Neural cell (in vitro differentiated cells): ENCODE results near the gene PKHD1. TPM values are rescaled to one million over a fixed set of nuclear protein-coding genes. Genes with fewer than 3 reads are reported as not detected.

Source experiments
- H2AFZ ChIP-seq: fragments of 200-600, 300-800 bp; sonication (generic), shearing (Covaris generic); 2 replicates; pipeline ENCODE4 v1.6.0; 2014; ENCODE audit warnings: low read depth, mild to moderate bottlenecking, antibody characterized with exemption, low read length, moderate library complexity
- H3F3A ChIP-seq: fragments of 200-600 bp; shearing (Covaris generic); 2 replicates; pipeline ENCODE4 v1.6.1; 2016; ENCODE audit warnings: mild to moderate bottlenecking, moderate library complexity, mixed read lengths, antibody characterized with exemption, low read length; ENCODE audit not compliant: insufficient read depth, poor library complexity, severe bottlenecking
- H3K27ac ChIP-seq: fragments of 200-600, 300-800 bp; sonication (generic), shearing (Covaris generic); 2 replicates; pipeline ENCODE4 v1.5.1; 2014; ENCODE audit warnings: mild to moderate bottlenecking, low read length, moderate library complexity
- H3K27me3 ChIP-seq: fragments of 300-800, 200-600 bp; sonication (generic), shearing (Covaris generic); 2 replicates; pipeline ENCODE4 v1.6.0; 2014; ENCODE audit warnings: mild to moderate bottlenecking, low read depth, low read length, moderate library complexity; ENCODE audit not compliant: insufficient read depth
- H3K36me3 ChIP-seq: fragments of 300-800, 200-600 bp; sonication (generic), shearing (Covaris generic); 2 replicates; pipeline ENCODE4 v1.5.1; 2014; ENCODE audit warnings: mild to moderate bottlenecking, antibody characterized with exemption, low read length, moderate library complexity; ENCODE audit not compliant: insufficient read depth
- H3K4me2 ChIP-seq: fragments of 300-800, 200-600 bp; sonication (generic), shearing (Covaris generic); 2 replicates; pipeline ENCODE4 v1.6.0; 2014; ENCODE audit warnings: mild to moderate bottlenecking, low read length
- H3K4me3 ChIP-seq: fragments of 300-800, 200-600 bp; sonication (generic), shearing (Covaris generic); 2 replicates; pipeline ENCODE4 v1.5.1; 2014; ENCODE audit warnings: mild to moderate bottlenecking, low read length, moderate library complexity
- H3K79me2 ChIP-seq: fragments of 200-600 bp; shearing (Covaris generic); replicated peaks from 2 replicates; pipeline ENCODE4 v1.6.0; 2014; ENCODE audit warnings: mild to moderate bottlenecking, low read length, moderate library complexity; ENCODE audit not compliant: insufficient read depth
- H3K9ac ChIP-seq: fragments of 300-800, 200-600 bp; sonication (generic), shearing (Covaris generic); 2 replicates; pipeline ENCODE4 v1.6.1; 2016; ENCODE audit warnings: mild to moderate bottlenecking, low read length, mixed read lengths
- H3K9me2 ChIP-seq: fragments of 200-600 bp; shearing (Covaris generic); 2 replicates; pipeline ENCODE4 v1.6.1; 2016; ENCODE audit warnings: mild to moderate bottlenecking, low read length, mixed read lengths; ENCODE audit not compliant: insufficient read depth
- H3K9me3 ChIP-seq: fragments of 200-600, 300-800 bp; sonication (generic), shearing (Covaris generic); 2 replicates; pipeline ENCODE4 v1.6.1; 2016; ENCODE audit warnings: mild to moderate bottlenecking, mixed run types, low read length, moderate library complexity, mixed read lengths
- H4K20me1 ChIP-seq: fragments of 200-600 bp; shearing (Covaris generic); 2 replicates; pipeline ENCODE4 v1.6.1; 2016; ENCODE audit warnings: mild to moderate bottlenecking, mixed run types; ENCODE audit not compliant: insufficient read depth
- EP300 ChIP-seq: fragments of 450-650 bp; conservative IDR thresholded peaks from 2 replicates; pipeline ENCODE4 v1.6.1; 2014; ENCODE audit warnings: antibody characterized with exemption, mild to moderate bottlenecking, moderate library complexity; ENCODE audit not compliant: poor library complexity, severe bottlenecking
- EZH2 ChIP-seq: fragments of 200-600, 300-800 bp; shearing (Covaris generic), sonication (generic); IDR thresholded peaks from 2 replicates; pipeline ENCODE4 v1.6.1; 2014; ENCODE audit warnings: antibody characterized with exemption, low read length, borderline replicate concordance, mild to moderate bottlenecking; ENCODE audit not compliant: insufficient read depth, poor library complexity, severe bottlenecking
- MXI1 ChIP-seq: fragments of 450-650 bp; conservative IDR thresholded peaks from 2 replicates; pipeline ENCODE4 v1.6.1; 2014; ENCODE audit warnings: antibody characterized with exemption, mild to moderate bottlenecking; ENCODE audit not compliant: poor library complexity, severe bottlenecking
- POLR2AphosphoS5 ChIP-seq: IDR thresholded peaks from 2 replicates; pipeline ENCODE4 v1.6.1; 2012
- RAD21 ChIP-seq: fragments of 450-650 bp; conservative IDR thresholded peaks from 2 replicates; pipeline ENCODE4 v1.6.1; 2014; ENCODE audit warnings: antibody characterized with exemption, mild to moderate bottlenecking, moderate library complexity
- SMC3 ChIP-seq: fragments of 450-650 bp; conservative IDR thresholded peaks from 2 replicates; pipeline ENCODE4 v1.6.1; 2014; ENCODE audit warnings: antibody characterized with exemption, mild to moderate bottlenecking, moderate library complexity; ENCODE audit not compliant: poor library complexity
- TAF1 ChIP-seq: IDR thresholded peaks from 2 replicates; pipeline ENCODE4 v1.6.1; 2012; ENCODE audit warnings: low read depth
- polyA plus RNA-seq: library from polyadenylated mRNA; depleted of rRNA; stranded (reverse); fragments of >200 nt; gene quantifications from 2 replicates; pipeline ENCODE4 v1.2.3, GENCODE V29; 2014
- TF ChIP-seq, protein P1 (sequence below): fragments of 450-650 bp; IDR thresholded peaks from 2 replicates; pipeline ENCODE4 v1.5.1; 2014; ENCODE audit warnings: antibody characterized with exemption, mild to moderate bottlenecking, moderate library complexity; ENCODE audit not compliant: poor library complexity, severe bottlenecking
- TF ChIP-seq, protein P2 (sequence below): IDR thresholded peaks from 2 replicates; pipeline ENCODE4 v1.6.1; 2012; ENCODE audit warnings: borderline replicate concordance

Gene PKHD1
- polyA plus RNA-seq, 1 donor from 2014 or later: not detected

DNA sequence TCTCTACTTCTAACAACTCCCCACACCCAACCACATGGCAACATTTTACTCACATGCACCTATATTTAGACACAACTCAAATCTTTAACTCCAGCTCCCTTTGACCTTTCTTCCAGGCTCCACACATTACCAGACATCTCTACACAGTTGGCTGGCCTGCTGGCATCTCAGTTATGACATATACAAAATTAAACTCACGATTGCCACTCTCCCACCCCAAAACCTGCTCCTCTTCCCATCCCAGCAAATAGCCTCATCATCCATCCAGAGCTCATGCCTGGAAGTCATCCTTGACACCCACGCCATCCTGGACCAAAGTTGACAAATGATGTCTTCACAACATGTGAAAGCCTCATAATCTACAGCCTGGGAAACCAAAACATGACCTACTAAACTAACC is 176.6 kb downstream of the PKHD1 start:
- Histone ChIP-seq H4K20me1 (no peaks in the 10 kb centered on the region), H3K36me3 (no peaks in the 10 kb centered on the region), H3K4me2 (no peak overlapping the region), H3K27me3 (no peaks in the 10 kb centered on the region), H2AFZ (no peak overlapping the region), H3K9me2 (no peaks in the 10 kb centered on the region), H3K27ac (no peak overlapping the region), H3K9me3 (no peaks in the 10 kb centered on the region), H3K9ac (no peak overlapping the region), H3F3A (no peaks in the 10 kb centered on the region), H3K79me2 (no peaks in the 10 kb centered on the region), H3K4me3 (no peak overlapping the region)
- TF ChIP-seq, protein P1, sequence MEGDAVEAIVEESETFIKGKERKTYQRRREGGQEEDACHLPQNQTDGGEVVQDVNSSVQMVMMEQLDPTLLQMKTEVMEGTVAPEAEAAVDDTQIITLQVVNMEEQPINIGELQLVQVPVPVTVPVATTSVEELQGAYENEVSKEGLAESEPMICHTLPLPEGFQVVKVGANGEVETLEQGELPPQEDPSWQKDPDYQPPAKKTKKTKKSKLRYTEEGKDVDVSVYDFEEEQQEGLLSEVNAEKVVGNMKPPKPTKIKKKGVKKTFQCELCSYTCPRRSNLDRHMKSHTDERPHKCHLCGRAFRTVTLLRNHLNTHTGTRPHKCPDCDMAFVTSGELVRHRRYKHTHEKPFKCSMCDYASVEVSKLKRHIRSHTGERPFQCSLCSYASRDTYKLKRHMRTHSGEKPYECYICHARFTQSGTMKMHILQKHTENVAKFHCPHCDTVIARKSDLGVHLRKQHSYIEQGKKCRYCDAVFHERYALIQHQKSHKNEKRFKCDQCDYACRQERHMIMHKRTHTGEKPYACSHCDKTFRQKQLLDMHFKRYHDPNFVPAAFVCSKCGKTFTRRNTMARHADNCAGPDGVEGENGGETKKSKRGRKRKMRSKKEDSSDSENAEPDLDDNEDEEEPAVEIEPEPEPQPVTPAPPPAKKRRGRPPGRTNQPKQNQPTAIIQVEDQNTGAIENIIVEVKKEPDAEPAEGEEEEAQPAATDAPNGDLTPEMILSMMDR: no peak
- TF ChIP-seq RAD21 (no peak), SMC3 (no peak), MXI1 (no peak), POLR2AphosphoS5 (no peak), EZH2 (no peak), EP300 (no peak), TAF1 (no peak)
- TF ChIP-seq, protein P2, sequence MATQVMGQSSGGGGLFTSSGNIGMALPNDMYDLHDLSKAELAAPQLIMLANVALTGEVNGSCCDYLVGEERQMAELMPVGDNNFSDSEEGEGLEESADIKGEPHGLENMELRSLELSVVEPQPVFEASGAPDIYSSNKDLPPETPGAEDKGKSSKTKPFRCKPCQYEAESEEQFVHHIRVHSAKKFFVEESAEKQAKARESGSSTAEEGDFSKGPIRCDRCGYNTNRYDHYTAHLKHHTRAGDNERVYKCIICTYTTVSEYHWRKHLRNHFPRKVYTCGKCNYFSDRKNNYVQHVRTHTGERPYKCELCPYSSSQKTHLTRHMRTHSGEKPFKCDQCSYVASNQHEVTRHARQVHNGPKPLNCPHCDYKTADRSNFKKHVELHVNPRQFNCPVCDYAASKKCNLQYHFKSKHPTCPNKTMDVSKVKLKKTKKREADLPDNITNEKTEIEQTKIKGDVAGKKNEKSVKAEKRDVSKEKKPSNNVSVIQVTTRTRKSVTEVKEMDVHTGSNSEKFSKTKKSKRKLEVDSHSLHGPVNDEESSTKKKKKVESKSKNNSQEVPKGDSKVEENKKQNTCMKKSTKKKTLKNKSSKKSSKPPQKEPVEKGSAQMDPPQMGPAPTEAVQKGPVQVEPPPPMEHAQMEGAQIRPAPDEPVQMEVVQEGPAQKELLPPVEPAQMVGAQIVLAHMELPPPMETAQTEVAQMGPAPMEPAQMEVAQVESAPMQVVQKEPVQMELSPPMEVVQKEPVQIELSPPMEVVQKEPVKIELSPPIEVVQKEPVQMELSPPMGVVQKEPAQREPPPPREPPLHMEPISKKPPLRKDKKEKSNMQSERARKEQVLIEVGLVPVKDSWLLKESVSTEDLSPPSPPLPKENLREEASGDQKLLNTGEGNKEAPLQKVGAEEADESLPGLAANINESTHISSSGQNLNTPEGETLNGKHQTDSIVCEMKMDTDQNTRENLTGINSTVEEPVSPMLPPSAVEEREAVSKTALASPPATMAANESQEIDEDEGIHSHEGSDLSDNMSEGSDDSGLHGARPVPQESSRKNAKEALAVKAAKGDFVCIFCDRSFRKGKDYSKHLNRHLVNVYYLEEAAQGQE: no peak

DNA sequence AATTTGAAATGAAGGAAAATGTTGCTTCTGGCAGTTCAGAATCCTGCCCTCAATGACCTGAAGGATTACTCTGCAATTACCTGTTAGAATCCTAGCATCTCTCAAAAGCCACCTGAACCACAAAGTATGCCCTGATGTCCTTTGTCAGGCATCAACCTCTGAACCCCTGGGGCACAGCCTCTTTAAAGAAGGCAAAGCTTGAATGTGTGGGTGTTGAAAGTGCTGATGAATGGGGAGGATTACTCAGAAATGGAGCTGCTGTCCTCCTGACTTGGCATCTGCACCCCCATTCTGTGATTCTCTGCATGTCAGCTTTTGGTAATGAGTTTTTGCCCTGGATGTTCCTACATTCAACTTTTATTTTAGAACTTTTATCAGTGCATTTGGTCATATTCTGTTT is 179.2 kb downstream of the PKHD1 start:
- H3K4me3 ChIP-seq: no peak overlapping the region
- TF ChIP-seq, protein P2: no peak
- no peak for TF ChIP-seq EZH2
- TF ChIP-seq RAD21: no peak
- TF ChIP-seq SMC3: no peak
- TF ChIP-seq POLR2AphosphoS5: no peak
- no peak overlapping the region for H3K9ac ChIP-seq
- no peaks in the 10 kb centered on the region for H3K9me3 ChIP-seq
- no peaks in the 10 kb centered on the region for H3K27me3 ChIP-seq
- no peak overlapping the region for H3K4me2 ChIP-seq
- H3K9me2 ChIP-seq: no peaks in the 10 kb centered on the region
- no peaks in the 10 kb centered on the region for H3K36me3 ChIP-seq
- H3K27ac ChIP-seq: no peak overlapping the region
- H3K79me2 ChIP-seq: no peaks in the 10 kb centered on the region
- no peak overlapping the region for H2AFZ ChIP-seq
- no peaks in the 10 kb centered on the region for H4K20me1 ChIP-seq
- no peaks in the 10 kb centered on the region for H3F3A ChIP-seq
